ENCODE data around the gene TRAPPC8.
"Not testable (repeated sequence)": the region's sequence is repeated elsewhere in the genome, so short reads cannot be mapped to it uniquely, and the experiment has no call there.

- TF ChIP-seq EZH2 (IDR thresholded peaks at IDR 0.05; ENCODE audit: insufficient read depth, low read length) = not testable (repeated sequence)
- TF ChIP-seq, protein P1, sequence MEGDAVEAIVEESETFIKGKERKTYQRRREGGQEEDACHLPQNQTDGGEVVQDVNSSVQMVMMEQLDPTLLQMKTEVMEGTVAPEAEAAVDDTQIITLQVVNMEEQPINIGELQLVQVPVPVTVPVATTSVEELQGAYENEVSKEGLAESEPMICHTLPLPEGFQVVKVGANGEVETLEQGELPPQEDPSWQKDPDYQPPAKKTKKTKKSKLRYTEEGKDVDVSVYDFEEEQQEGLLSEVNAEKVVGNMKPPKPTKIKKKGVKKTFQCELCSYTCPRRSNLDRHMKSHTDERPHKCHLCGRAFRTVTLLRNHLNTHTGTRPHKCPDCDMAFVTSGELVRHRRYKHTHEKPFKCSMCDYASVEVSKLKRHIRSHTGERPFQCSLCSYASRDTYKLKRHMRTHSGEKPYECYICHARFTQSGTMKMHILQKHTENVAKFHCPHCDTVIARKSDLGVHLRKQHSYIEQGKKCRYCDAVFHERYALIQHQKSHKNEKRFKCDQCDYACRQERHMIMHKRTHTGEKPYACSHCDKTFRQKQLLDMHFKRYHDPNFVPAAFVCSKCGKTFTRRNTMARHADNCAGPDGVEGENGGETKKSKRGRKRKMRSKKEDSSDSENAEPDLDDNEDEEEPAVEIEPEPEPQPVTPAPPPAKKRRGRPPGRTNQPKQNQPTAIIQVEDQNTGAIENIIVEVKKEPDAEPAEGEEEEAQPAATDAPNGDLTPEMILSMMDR (IDR thresholded peaks at IDR 0.05; ENCODE audit: insufficient read depth, low read depth, low read length) = not testable (repeated sequence)
These were observed 23.6 kb downstream of the TRAPPC8 start for GRCh38 chr18:31919366-31919765.
